ENCODE measurements around the gene STX19.

DNA sequence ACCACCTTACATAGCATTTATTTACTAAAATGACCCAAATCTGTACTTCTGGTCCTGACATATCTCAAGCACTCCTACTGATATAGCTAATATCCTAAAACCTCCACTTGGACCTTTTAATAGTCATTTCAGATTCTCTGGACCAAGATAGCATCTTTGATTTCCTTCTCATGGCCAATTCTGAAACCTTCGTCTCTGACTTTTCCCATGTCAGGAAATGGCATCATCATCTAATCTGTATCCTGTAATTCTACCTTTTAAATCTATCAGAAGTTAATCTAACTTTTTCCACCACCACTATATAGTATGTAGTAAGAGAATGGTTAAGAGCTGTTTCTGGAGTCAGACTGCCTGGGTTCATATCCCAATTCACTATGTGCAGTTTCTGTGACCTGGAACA, 16.2 kb downstream of the STX19 start:
- TF ChIP-seq CTCF (IDR thresholded peaks at IDR 0.05) = no peak
- TF ChIP-seq POLR2A (IDR thresholded peaks at IDR 0.05) = no peak
